Hematopoietic multipotent progenitor cell (in vitro differentiated cells): Measurements from ENCODE around the gene QRFP. TPM values are rescaled to one million over a fixed set of nuclear protein-coding genes. Genes with fewer than 3 reads are reported as not detected.

Experiments used
- DNase-seq, 3 donors: peaks; one replicate each; pipeline ENCODE4 v3.0.0-alpha.2; 2011 to 2015; ENCODE audit warnings: low read depth in 2 of 3, low spot score in 2 of 3
- total RNA-seq: library from RNA; depleted of rRNA; stranded (reverse); fragments of >200 nt; gene quantifications from one replicate; pipeline ENCODE4 v1.2.3, GENCODE V29; 2012

QRFP gene
- total RNA-seq, 1 donor: under 0.01 TPM

DNA sequence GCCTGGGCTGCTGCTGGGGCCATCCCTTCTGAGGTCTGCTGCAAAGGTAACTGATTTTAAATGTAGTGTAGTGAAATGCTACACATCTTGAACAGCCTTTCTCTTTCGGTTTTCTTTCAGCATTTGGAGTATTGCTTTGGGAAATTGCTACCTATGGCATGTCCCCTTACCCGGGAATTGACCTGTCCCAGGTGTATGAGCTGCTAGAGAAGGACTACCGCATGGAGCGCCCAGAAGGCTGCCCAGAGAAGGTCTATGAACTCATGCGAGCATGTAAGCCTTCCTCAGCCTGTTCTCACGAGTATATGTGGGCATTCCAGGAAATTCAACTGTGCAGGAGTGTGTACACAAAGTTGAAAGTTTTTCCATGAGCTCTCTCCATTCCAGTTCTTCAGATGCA lies 18.3 kb downstream of the QRFP start:
- DNase-seq: no peak

DNA sequence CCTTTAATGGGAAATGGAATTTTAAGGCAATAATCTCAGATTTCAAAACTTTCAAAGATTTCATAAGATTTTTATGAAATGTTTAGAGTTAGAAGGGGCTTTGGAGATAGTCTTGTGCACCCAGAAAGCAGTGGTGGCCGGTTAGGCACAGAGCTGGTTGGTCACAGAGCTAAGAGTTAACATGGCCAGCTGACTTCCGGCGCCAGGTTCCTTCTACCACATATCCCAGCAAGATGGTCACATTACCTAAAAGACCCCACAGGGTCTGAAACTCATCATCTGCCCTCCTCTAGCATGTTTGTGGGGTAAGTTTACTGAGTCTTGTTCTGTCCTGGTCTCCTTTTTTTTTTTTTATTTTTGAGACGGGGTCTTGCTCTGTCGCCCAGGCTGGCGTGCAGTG lies 19.3 kb downstream of the QRFP start:
- no peak for DNase-seq

GRCh38 chr9:130874783-130875182 lies 21.8 kb downstream of the QRFP start:
- DNase-seq: no peak

- no peak for DNase-seq
Observed at GRCh38 chr9:130873966-130874365, 22.6 kb downstream of the QRFP start.

DNA sequence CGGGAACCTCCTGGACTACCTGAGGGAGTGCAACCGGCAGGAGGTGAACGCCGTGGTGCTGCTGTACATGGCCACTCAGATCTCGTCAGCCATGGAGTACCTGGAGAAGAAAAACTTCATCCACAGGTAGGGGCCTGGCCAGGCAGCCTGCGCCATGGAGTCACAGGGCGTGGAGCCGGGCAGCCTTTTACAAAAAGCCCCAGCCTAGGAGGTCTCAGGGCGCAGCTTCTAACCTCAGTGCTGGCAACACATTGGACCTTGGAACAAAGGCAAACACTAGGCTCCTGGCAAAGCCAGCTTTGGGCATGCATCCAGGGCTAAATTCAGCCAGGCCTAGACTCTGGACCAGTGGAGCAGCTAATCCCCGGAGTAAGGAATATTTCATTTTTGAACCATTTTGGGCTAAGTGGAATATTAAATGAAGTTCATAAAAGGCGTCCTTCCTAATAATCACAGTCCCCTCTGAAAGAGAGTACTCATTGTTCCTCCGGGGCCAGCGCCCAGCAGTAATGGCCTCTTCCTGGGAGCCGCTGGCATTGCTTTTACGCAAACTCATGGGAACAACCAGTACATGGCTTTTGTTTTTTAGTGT lies 23.6 kb downstream of the QRFP start:
- DNase-seq: no peak

- no peak for DNase-seq
Observed at GRCh38 chr9:130872508-130872907, 24.1 kb downstream of the QRFP start.

DNA sequence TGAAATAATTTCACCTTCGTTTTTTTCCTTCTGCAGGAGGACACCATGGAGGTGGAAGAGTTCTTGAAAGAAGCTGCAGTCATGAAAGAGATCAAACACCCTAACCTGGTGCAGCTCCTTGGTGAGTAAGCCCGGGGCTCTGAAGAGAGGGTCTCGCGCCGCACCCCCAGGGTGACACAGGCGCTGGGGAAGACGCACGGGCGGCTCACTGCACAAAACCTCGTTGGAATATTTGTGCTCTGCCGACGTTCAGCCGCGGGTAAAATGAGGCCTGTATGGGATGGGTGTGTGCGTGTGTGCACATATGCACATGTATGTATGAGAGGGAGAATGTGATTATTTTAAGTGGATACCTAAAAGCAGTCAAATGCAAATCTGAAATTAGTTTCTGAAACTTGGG lies 24.5 kb downstream of the QRFP start:
- DNase-seq: no peak

GRCh38 chr9:130871395-130872062 lies 25.1 kb downstream of the QRFP start:
- no peak for DNase-seq

GRCh38 chr9:130870491-130871381 lies 25.9 kb downstream of the QRFP start:
- no peak for DNase-seq

DNA sequence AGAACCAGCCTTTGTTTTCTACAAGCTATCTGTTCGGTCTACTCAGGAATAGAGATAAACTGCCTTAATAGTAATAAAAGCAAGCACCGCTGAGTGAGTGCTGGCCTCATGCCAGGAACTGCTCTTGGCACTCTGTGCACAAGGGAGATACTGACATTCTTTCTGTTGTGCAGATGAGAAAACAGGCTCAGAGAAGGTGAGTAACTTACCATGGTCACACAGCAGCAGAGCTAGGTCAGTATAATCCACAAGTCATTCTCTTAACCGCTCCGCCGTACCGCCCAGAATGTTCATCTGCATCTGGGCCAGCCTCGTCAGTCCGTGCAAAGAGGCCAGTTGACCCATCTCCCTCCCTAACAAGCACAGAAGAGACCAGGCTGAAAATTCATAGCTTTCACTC lies 27.4 kb downstream of the QRFP start:
- no peak for DNase-seq

- no peak for DNase-seq
Observed at GRCh38 chr9:130868230-130868629, 28.4 kb downstream of the QRFP start.

DNA sequence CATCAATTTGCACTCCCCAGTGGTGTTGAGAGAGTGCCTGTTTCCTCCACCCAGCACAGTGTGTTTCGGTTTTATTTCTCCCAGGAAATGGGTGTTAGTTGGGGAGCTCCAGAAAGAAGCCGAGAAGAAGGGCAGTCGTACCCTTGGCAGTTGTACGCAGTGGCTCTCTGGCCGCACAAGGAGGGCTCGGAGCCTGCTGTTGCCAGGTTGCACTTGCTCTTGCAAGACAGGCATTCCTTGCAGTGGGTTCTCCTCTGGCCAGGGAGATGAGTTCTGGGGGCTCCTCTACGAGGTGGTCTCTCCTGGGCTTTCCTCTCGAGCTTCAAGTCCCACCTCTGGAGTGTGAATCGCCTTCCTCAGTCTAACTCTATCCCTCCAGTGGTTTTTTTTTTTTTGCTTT lies 29.1 kb downstream of the QRFP start:
- DNase-seq: no peak

GRCh38 chr9:130866474-130866965 lies 30.1 kb downstream of the QRFP start:
- peak; percentile 22 to 77 (median 63) for DNase-seq

DNA sequence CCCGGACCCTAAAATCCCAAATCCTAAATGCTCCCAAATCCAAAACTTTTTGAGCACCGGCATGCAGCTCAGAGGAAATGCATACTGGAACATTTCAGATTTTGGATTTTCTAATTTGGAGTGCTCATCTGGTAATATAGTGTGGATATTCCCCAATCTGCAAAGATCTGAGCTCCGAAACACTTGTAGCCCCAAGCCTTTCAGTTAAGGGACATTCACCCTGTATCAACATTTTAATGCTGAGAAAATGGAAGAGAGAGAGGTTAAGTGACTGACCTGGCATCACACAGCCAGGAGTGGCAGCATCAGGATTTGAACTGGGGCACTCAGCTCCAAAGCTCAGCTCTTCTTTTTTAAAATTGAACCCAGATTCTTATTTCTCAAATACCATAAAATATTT lies 30.7 kb downstream of the QRFP start:
- DNase-seq: no peak

GRCh38 chr9:130864541-130864940 lies 32.1 kb downstream of the QRFP start:
- no peak for DNase-seq

- no peak for DNase-seq
Observed at GRCh38 chr9:130862747-130863146, 33.9 kb downstream of the QRFP start.

GRCh38 chr9:130862217-130862616 lies 34.4 kb downstream of the QRFP start:
- no peak for DNase-seq

DNA sequence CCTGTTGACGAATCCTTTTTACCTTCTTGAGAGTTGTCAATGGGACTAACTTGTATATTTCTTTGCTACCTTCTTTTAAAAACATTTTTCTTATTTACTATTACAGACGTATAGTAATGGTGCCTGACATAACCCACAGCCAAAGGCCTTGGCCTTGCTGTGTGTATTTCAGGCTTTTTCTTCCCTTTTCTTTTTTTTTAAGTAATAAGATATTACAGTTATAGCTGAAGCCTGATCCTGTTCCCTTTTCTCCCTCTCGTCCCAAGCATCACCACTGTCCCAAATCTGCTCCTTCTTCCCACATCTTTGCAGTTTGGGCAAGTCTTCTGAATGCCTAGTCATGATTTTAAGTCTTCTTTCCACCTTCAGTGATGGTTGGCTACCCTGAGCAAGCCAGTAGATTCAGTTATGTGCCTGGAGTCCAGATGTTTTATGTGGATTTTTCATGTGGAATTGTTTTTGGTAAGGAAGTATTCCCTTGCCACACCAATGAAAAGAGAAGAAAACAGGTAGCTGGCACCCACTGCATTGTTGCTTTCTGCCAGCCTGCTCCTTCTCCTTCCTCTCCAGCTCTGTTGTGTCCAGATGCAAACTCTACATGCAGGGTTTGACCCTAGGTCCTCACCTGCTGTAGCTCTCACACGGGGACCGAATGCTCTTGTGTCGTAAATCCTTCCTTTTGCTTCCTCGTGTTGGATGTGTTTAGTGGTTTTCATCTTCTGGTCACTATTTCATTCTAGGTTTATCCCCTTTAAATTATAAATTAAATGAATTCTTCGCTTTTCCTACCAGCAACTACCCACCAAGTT lies 35.0 kb downstream of the QRFP start:
- DNase-seq: no peak

GRCh38 chr9:130860458-130861316 lies 35.9 kb downstream of the QRFP start:
- DNase-seq: peak in 2 of 3 donors; percentile 21 to 31
